ENCODE measurements around the gene RDX.

- TF ChIP-seq CTCF (IDR thresholded peaks at IDR 0.05; ENCODE audit: insufficient read depth, low read length, poor library complexity, severe bottlenecking) (no peak), EZH2phosphoT487 (conservative IDR thresholded peaks at IDR 0.05; ENCODE audit: low read length) (no peak)
Measured at GRCh38 chr11:110147962-110148709, 148.3 kb downstream of the RDX start.

Data from SU-DHL-6 (cell line).